Activated CD4-positive, CD25-positive, alpha-beta regulatory T cell (primary cell): ENCODE results near the gene FARP1.

ENCODE experiments used
- DNase-seq, 4 experiments: peaks; one replicate each; lab custom pipeline; 2025; lab: John Stamatoyannopoulos, UW

Gene FARP1

DNA sequence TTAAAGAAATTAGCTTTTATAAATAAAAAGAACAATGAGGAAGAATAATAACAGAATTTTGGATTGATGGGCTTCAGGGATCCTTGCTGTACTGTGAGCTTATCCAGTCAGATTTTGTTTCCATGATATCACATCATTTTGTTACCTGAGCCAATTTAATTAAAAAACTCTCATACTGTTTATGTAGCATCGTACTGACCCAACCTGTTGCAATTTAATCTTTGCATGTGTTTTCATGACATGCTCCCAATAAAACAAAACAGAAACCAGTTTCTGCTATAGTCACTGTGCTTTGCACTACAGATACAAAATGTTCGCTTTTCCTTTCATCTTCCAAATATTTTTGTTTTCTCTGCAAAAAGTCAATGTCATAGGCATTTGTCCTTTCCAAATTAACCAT, 143.9 kb downstream of the FARP1 start:
- no peak for DNase-seq

DNA sequence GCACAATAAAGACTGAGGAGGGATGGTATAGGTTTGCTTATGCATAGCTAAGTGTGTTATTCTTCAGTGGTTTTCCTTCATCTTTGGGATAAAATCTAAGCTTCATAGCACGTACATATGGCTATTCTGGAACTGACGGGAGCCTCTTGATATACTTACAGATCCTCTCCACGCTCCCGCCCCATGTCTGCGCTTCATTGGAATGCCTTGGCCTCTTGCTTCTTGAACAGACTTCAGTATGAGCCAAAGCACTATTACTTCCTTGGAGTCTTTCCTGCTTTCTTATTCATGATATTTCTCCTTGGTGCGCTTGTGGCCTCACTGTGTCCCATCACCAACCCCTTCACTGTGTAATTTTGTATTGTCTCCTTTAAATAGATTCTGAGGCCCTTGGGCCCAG, 145.3 kb downstream of the FARP1 start:
- no peak for DNase-seq

DNA sequence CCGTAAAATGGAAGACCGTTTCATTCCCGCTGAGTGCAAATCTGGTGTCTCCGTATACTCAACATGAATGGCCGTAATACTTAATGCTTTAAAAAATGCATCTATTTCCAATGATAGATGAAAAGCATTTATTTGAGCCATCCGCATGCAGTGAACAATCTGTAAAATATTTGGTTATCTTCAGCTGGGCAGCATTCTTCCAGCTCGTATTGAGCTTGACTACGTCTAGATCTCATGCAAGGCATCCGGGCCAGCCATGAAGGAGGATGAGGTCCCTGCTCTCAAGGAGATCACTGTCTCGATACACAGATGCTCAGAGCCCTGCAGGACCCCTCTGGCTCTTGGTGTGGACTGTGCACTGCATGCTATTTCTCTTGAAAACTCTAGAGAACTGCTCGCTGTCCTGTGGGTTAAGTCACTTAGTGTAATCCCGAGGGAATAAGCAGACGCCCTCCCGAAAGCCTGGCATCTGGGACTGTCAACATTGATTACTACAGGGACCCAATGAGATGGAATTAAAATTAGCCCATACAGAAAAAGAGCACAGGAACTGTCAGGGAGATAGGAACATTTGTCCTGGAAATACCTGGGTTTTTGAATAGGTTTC, 146.5 kb downstream of the FARP1 start:
- DNase-seq: no peak

DNA sequence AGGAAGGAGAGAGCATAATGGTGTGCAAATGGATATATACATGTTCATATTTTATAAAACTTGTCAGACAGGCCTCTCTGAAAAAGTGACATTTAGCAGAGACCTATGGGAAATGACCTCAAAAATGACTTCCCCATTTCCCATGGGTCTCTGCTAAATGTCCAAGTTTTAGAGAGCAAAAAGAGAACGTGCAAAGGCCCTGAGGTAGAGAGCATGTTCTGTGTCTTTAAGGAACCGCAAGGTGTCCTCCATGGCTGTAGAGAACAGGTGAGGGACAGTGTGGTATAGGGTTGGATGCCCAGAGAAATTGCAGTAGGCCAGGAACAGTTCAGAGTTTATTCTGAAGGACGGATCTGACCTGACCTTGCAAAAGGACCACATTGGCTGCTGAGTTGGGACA, 147.4 kb downstream of the FARP1 start:
- no peak for DNase-seq

DNA sequence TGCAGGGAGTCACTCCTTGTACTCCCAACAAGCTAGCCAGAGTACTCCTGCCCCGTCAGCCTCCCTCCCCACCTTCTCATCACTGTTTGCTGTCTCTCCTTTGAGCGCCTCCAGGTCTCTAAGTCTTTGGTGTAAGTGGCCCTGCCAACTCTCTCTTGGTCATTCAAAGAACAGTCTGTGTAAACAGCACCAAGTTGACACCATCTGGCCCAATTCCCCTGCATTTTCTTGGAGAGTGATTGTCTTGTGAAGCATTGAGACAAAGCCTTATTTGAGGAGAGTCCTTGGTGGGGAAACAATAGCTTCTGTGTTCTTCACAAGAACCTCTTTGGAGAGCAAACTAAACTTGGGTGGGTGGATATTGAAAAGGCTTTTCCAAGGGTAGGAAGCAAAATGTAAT, 148.8 kb downstream of the FARP1 start:
- no peak for DNase-seq

DNA sequence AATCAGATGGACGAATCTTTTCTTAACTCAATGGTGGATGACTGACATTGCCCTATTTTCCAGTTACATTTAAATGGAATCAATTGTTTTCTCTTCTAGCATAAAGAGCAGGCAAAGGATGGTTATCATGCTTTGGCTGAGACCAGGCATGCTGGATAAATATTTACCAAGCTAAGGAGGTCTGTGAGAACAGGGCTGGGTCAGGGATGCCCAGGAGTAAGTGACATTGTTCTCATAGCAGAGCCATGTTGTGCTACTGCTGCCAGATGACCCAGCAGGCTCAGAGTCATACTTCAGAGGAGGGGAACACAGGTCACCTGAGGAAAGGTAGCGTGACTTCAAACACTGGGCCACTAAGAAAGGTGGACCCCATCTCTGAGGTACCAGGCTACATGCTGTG, 150.2 kb downstream of the FARP1 start:
- no peak for DNase-seq

DNA sequence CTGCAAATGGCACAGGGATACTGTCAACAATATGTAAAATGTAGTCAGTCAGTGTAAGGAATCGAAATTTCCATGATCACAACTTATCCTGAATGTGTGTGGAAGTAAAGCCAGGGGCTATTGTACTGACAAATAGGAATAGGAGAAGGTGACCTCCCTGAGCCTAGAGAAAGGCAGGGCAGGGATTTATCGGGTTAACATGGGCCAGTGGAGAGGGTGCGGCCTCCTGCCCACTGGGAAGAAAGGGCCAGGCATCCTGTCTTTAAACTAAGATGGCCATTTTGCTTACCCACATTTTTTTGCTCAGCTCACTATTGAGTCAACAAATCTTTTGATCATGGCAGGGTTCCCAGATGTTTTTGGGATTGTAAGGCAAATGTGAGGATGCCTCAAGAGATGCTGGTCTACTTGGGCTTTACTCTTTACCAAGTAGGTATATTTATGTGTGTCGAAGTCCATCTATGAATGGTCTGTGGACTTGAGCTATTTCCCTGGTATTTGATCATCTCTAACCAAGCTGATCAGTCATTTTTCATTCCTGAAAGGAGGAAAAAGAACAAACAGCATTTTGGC, 150.8 kb downstream of the FARP1 start:
- DNase-seq: no peak

DNA sequence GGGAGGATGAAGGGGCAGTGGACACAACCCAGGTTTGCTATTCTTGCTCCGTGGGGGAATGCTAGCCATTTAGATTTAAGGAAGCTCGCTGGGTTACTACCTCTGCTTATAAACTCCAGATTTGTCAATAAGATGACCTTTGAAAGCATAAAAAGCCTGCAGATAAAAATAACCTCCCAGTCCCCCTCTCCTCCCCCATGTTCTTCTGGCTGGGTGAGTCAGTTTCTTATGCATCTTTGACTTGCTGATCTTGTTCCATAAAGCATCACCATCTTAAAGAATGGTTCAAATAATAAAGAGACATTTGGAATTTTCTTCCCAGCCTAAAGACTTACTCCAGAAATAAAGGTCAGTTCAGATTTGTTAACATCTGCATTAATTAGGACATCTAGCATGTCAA, 152.5 kb downstream of the FARP1 start:
- no peak for DNase-seq

DNA sequence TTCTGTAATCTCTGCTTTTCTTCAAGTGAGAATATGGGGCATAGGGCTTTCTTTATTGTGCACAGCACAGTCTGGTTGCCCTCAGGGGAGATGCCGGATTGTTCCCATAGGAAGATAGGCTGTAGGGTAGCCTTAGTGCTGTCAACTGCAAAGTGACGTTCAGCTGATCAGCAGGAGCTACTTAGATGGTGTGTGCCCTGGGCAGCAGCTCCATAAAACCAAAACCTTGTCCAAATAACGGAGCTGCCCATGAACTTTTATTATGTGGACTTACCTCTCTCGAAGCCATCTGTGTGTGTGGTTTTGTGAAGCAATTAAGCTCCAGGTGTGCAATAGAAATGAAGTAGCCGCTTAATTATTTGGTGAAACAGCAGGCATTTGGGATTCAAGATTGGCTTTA, 154.2 kb downstream of the FARP1 start:
- DNase-seq: no peak

DNA sequence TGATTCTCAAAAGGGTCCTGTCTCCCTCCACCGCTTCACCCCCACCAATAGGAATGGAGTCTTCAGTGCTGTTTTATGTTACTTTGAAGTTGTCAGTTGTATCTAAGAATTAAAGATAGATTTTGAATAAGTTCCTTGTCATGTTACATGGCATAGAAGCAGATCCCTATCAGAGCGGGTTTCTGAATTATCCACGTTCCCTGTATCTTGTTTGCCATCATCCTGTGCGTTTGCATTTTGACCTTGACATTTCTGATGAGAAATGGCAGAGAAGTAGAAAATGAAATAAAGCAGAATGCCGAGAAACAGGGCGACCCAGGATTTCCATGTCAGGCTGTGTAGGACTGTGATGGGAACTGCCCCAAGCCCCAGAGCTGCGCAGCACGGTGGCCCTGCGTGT, 154.9 kb downstream of the FARP1 start:
- no peak for DNase-seq

DNA sequence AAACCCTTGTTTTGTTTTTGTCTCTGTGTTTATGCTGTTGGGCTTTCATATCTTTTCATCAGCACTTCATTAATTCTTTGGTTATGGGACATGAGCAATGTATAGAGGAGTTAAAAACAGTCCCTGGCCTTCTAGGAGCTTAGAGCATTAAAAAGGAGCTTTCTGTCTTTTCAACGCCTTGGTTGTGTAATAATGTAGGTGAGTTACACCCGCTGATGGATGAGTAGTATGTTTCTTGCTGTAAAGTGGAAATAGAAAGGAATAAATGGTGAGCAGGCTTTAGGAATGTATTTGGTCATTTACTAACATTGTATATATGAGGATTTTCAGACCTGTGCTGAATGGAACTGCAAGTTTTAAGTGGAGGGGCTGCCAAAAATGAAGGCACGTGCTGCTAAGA, 155.7 kb downstream of the FARP1 start:
- DNase-seq: no peak

DNA sequence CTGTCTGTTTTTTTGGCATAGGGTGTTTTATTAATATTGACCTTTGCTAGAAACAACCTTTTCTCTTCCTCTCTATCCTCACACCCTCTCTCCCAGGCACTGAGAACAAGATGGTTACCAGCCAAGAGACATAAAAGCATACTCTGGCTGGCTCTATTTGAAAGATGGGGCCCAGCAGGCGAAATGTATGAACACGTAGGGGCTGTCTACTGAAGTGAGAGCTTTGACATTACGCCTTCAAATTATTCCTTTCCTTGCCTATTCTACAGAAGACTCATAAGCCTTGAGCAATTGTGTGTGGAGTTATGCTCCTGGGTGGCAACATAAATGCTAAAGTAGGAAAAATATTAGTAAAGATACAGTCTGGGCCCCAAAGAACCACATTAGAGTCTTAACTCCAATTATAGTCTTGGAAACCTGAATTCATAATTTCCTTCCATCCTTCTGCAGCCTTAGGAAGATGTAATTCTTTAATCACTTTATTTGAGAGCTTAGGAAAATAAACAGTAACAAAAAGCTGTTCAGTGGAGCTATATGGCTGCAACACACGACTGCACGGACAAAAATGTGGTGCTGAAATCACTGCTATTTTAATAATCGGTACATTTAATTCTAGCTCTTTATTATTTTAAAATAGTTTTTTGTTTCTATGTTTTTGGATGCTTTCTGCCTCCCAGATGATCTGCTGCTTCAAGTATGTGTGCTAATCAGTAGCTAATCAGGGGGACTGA, 156.5 kb downstream of the FARP1 start:
- no peak for DNase-seq

DNA sequence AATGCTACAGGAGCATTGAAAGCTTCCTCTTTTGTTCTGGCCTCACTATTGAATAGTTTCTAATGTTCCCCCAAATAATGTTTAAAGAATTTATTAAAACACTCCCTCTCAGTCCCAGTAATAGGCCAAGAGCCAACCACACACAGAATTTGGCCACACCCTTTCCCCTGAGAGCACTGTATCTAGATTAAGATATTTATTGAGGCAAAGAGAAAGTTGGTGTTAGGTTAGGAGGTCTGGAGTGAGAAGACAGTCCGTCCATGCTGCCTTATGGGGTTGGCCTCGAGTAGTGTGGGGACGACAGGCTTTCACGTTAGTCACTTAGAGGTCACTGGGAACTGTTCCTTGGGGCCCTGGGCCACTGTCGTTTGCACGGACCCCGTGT, 157.1 kb downstream of the FARP1 start:
- no peak for DNase-seq

DNA sequence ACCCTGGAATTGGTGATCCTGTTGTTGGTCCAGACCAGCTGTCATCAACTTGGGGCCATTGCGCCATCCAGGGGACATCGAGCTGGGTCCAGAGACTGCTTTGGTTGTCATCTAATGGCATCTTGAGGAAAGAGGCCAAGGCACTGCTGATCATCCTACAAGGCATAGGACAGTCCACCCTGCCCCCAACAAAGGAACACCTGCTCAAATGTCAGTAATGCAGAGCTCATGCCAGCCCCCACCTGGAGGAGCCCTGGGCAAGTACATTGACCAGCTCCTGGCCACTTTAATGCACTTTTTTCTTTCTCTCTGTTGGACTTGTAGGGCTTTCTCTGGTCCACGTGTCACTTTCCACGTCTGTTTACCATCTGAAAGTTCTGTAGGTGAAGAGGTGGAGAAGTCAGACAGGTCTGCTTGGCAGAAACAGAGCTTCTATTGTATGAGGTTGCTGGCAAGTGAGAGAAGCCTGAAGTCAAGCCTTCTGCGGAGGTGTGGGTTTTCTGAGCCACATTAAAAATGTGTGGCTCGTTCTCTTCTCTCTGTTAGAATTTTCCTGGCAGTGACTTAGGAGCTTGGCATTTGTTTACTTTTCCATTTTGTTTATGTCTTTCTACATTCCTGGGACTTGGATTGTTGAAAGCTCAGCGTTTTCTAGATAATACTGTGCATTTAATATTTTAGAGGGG, 158.2 kb downstream of the FARP1 start:
- no peak for DNase-seq

DNA sequence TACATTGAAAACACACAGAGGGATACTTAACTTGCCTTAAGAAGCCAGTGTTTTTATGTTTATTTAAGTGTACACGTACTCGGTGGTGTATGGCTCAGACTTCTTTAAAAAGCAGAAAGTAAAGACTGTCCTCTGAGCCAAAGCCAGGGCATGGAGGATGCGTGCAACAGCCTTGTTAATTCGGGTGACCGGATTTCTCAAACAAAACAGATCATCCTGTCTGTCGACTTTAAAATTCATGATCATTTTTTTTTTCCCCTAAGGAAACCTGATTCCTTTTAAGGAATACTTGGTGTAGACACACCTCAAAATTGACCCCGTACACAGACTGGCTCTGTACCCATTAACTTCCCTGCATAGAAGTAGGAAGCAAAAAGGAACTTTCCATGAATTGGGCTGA, 158.8 kb downstream of the FARP1 start:
- DNase-seq: no peak

DNA sequence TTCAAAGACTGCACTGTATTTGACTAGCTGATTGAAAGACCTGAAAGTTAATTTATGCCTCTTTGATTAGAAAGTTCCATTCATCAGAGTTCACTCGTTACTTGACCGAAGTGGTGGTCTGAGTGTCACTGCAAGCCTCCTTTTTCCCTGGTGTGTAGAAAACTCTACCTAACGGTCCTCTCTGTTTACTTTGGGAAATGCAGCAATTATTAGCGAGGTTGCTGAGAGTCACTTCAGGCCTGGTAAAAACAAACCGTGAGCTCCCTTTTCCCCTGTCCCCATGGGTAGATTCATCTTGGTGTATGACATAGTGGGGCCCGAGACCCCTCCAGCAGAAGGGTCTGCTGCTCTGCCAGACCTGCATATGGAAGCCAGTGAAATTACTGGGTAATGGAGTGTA, 161.0 kb downstream of the FARP1 start:
- DNase-seq: no peak

DNA sequence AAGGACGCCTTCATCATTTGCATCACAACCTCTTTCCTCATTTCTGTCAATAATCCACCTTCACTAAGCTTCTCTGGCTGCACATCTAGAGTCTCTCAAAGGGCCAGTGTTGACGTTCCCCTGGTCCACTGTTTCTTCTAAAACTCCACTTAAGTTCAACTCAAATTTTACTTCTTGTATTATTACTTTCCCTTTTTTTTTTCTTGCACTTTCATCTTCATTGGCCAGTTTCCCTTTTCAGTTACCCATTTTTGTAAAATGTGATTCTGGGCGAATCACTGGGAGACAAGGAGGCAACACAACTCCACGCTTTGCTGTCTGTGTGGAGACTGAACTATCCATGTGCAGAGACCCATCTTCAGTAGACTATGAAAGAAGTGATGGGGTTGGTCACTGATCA, 162.8 kb downstream of the FARP1 start:
- DNase-seq: no peak

DNA sequence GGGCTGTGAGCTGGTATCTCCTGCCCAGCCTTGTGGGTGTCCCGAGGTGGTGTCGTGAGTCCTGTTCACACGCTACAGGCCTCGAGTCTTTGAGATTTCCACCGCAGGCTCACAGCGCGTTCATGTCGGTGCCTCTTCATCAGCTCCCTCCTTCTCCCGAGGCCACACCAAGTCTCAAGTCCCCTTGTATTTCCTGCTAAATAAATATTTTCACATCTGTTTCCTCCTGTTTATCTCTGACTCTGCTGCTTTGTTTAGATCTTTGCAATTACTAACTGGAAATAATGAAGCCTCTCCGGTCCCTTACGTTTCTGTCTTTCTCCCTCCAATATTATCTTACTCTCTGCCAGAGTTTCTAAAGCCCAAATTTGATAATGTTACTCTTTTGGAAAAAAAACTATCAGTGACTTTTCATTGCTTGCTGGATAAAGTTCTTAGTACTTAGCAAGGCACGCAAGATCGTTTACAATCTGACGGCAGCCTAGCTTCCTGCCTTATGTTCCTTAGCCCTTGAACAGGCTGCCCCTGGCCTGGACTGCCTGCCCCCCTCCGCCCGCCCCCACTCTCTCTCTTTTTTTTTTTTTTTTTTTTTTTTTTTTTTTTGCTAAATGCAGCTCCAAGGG, 164.7 kb downstream of the FARP1 start:
- DNase-seq: no peak

DNA sequence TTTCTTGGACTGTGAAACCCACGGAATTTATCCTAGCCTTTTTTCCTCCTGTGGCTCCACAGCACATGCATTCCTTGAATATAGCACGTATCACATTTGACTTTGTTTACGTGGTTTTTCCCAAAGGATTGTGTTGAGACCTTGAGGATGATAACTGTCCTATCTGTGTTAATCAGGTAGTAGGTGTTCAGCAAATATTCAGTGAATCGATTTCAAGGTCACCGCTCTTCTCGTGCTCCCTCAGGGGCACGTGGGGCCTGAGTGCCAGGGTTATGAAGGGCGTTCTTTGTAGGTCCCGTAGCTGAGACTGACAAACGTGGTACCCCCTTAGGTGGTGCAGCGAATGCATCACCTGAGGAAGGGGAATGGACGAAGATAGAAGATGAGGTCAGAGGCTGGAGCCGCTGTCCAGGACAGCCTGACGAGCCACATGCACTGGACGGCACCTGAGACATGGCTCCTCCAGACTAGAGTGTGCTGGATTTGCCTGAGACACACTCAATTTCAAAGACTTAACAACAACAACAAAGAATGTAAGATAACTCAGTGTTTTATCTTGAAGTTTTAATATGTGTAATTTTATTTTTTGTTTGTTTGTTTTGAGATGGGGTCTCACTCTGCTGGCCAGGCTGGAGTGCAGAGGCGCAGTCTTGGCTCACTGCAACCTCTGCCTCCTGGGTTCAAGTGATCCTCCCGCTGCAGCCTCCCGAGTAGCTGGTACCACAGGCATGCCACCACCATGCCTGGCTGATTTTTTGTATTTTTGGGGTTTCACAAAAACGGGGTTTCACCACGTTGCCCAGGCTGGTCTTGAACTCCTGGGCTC, 165.4 kb downstream of the FARP1 start:
- DNase-seq: no peak

DNA sequence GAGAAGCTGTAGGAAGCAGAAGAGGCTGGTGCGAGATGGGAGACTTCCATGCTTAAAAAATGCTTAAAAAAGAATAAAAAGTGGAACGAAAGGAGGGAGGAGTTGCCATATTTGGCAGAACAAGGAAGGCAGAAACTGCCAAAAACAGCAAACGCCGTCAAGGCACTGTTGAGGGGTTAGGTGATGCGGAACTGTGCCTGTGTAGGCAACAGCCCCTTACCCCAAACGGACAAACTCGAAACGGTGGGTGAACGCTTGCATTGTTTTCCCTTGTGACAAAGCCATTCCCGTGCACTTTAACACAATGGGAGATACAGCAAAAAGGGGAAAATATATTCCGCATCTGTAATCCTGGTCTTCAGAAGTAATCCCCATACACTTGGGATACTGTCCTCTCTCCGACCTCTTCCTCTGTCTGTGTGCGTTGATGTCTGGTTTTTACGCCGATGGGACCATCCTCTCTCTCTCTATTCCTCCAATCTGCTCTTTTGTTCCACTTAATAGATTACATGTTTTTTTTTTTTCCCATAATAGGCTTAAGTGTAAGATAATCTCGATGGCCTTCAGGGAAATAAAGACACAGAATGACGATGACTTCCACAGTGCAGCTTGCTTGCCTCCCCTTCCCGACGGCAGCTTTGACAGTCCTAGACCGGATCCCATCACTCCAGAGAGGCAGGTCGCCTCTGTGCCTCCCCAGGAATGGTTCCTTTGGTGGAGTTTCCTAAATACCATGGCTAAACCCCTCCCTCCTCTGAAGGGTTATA, 166.9 kb downstream of the FARP1 start:
- DNase-seq: no peak
